IMR-90 (cell line): Measurements from ENCODE around the gene TP53BP2. TPM values are rescaled to one million over a fixed set of nuclear protein-coding genes. Genes with fewer than 3 reads are reported as not detected.

ENCODE experiments used
- ATAC-seq: fragments of 200-7000 bp; cut with Tn5 transposase; 2 replicates; pipeline ENCODE4 v1.9.1; 2020; ENCODE audit warnings: low read depth, mild to moderate bottlenecking, moderate library complexity
- BruUV-seq: library from RNA; stranded (reverse); fragments of 400-500 nt; replicated peaks from 2 replicates; lab custom pipeline; 2021; lab: Mats Ljungman, UMichigan
- CTCF ChIA-PET: fragments of 300-600 bp; formaldehyde crosslinking; extraction: SDS; loops from one replicate; lab custom pipeline; 2021; ENCODE audit warnings: antibody characterized with exemption; lab: Yijun Ruan, JAX
- POLR2A ChIA-PET: fragments of 300-600 bp; sonication (Branson Sonifier 250); formaldehyde crosslinking; loops from one replicate; lab custom pipeline; 2022; ENCODE audit warnings: antibody characterized with exemption; ENCODE audit not compliant: unreplicated experiment; lab: Charles Lee
- DNase-seq: peaks from one replicate; pipeline ENCODE4 v3.0.0; 2013
- H2AFZ ChIP-seq: replicated peaks from 2 replicates; pipeline ENCODE3; 2013; ENCODE audit warnings: low read length, mild to moderate bottlenecking; ENCODE audit not compliant: poor library complexity
- H2AK5ac ChIP-seq: 2 replicates; pipeline ENCODE4 v1.6.1; 2013; ENCODE audit warnings: low read depth, low read length, inconsistent platforms
- H2AK9ac ChIP-seq: replicated peaks from 2 replicates; pipeline ENCODE3; 2013; ENCODE audit warnings: mild to moderate bottlenecking, low read depth, low read length, moderate library complexity; ENCODE audit not compliant: poor library complexity
- H2BK120ac ChIP-seq: 2 replicates; pipeline ENCODE4 v1.6.1; 2013; ENCODE audit warnings: low read depth, low read length, inconsistent platforms
- H2BK15ac ChIP-seq: 3 replicates; pipeline ENCODE4 v1.6.1; 2013; ENCODE audit warnings: low read depth, low read length, inconsistent platforms
- H2BK20ac ChIP-seq: 2 replicates; pipeline ENCODE4 v1.6.1; 2013; ENCODE audit warnings: low read depth, mild to moderate bottlenecking, inconsistent platforms, low read length, moderate library complexity
- H2BK5ac ChIP-seq: 2 replicates; pipeline ENCODE4 v1.6.1; 2013; ENCODE audit warnings: mild to moderate bottlenecking, low read depth, low read length, inconsistent platforms; ENCODE audit not compliant: poor library complexity, severe bottlenecking
- H3K14ac ChIP-seq: replicated peaks from 2 replicates; pipeline ENCODE4 v1.6.1; 2013; ENCODE audit warnings: low read depth, low read length, inconsistent platforms
- H3K18ac ChIP-seq: 2 replicates; pipeline ENCODE4 v1.6.1; 2013; ENCODE audit warnings: low read depth, low read length, control low read depth
- H3K23ac ChIP-seq: 2 replicates; pipeline ENCODE4 v1.6.1; 2013; ENCODE audit warnings: low read depth, low read length, inconsistent platforms
- H3K27ac ChIP-seq: 2 replicates; pipeline ENCODE4 v1.5.1; 2013; ENCODE audit warnings: mild to moderate bottlenecking, control low read depth, low read length; ENCODE audit not compliant: insufficient read depth
- H3K27me3 ChIP-seq: 2 replicates; pipeline ENCODE4 v1.6.1; 2013; ENCODE audit warnings: low read length; ENCODE audit not compliant: control insufficient read depth, insufficient read depth
- H3K36me3 ChIP-seq: 2 replicates; pipeline ENCODE4 v1.6.1; 2013; ENCODE audit warnings: low read length, mixed read lengths; ENCODE audit not compliant: control insufficient read depth, insufficient read depth
- H3K4ac ChIP-seq: 2 replicates; pipeline ENCODE4 v1.6.1; 2013; ENCODE audit warnings: low read depth, low read length, inconsistent platforms
- H3K4me1 ChIP-seq: 2 replicates; pipeline ENCODE4 v1.6.1; 2013; ENCODE audit warnings: low read length, mixed read lengths; ENCODE audit not compliant: control insufficient read depth, insufficient read depth
- H3K4me2 ChIP-seq: 2 replicates; pipeline ENCODE4 v1.6.1; 2013; ENCODE audit warnings: low read depth, mild to moderate bottlenecking, control low read depth, low read length, moderate library complexity
- H3K4me3 ChIP-seq: 2 replicates; pipeline ENCODE4 v1.5.1; 2013; ENCODE audit warnings: low read depth, mild to moderate bottlenecking, control low read depth, low read length, moderate library complexity; ENCODE audit not compliant: insufficient read depth
- H3K56ac ChIP-seq: 2 replicates; pipeline ENCODE4 v1.6.1; 2013; ENCODE audit warnings: low read length, inconsistent platforms; ENCODE audit not compliant: insufficient read depth; ENCODE audit errors: extremely low read depth
- H3K79me1 ChIP-seq, 2 experiments: 2 replicates each; pipeline ENCODE4 v1.6.1; 2013; ENCODE audit warnings: low read length in 2 of 2, inconsistent platforms in 1 of 2, low read depth in 1 of 2
- H3K9ac ChIP-seq: 2 replicates; pipeline ENCODE4 v1.6.1; 2013; ENCODE audit warnings: low read depth, low read length, control low read depth
- H3K9me1 ChIP-seq: 2 replicates; pipeline ENCODE4 v1.6.1; 2013; ENCODE audit warnings: low read length, inconsistent platforms; ENCODE audit not compliant: insufficient read depth
- H3K9me3 ChIP-seq: 2 replicates; pipeline ENCODE4 v1.6.1; 2013; ENCODE audit warnings: low read length; ENCODE audit not compliant: control insufficient read depth, insufficient read depth
- H4K20me1 ChIP-seq: 2 replicates; pipeline ENCODE4 v1.6.1; 2013; ENCODE audit warnings: low read length, inconsistent platforms; ENCODE audit not compliant: insufficient read depth
- H4K5ac ChIP-seq: 2 replicates; pipeline ENCODE4 v1.6.1; 2013; ENCODE audit warnings: mild to moderate bottlenecking, low read depth, low read length, control low read depth
- H4K8ac ChIP-seq, 2 experiments: 2 replicates each; pipeline ENCODE4 v1.6.1; 2013; ENCODE audit warnings: low read depth in 2 of 2, low read length in 2 of 2, control low read depth in 1 of 2, inconsistent platforms in 1 of 2
- H4K91ac ChIP-seq: 2 replicates; pipeline ENCODE4 v1.6.1; 2013; ENCODE audit warnings: low read depth, low read length, inconsistent platforms; ENCODE audit not compliant: insufficient read depth
- CEBPB ChIP-seq: IDR thresholded peaks from 2 replicates; pipeline ENCODE4 v1.6.1; 2012; ENCODE audit warnings: low read depth, low read length, improper control_type of control experiment
- RAD21 ChIP-seq: IDR thresholded peaks from 2 replicates; pipeline ENCODE4 v1.6.1; 2012; ENCODE audit warnings: low read length, improper control_type of control experiment
- WGBS, 2 experiments: methylation state at CpG; one replicate each; pipeline versions ENCODE4 v1.1.5 to v1.1.7; 2013; ENCODE audit warnings: missing lambda C conversion rate in 2 of 2; ENCODE audit not compliant: insufficient read length in 1 of 2; ENCODE audit errors: extremely low coverage in 2 of 2; 5-methylcytosine and 5-hydroxymethylcytosine counted together
- dilution Hi-C: fragments of 300-500 bp; cut with HindIII; formaldehyde crosslinking; loops from one replicate; pipeline ENCODE4 v1.14.3; 2018; ENCODE audit warnings: low sequenced_read_pairs; ENCODE audit not compliant: unreplicated experiment
- in situ Hi-C: fragments of 300-500 bp; cut with MboI; formaldehyde crosslinking; loops from 3 replicates; pipeline ENCODE4 v1.14.3; 2019; ENCODE audit warnings: low sequenced_read_pairs, inconsistent platforms, mixed read lengths
- intact Hi-C: fragments of 100-400 bp; cut with micrococcal nuclease; formaldehyde crosslinking; loops from 2 replicates; pipeline ENCODE4 v1.10.0; 2022
- polyA plus RNA-seq, 3 experiments: library from polyadenylated mRNA; depleted of rRNA; stranded (reverse); fragments of >200 nt; gene quantifications; 2 replicates each; pipeline ENCODE4 v1.2.3, GENCODE V29; 2012; ENCODE audit warnings: low replicate concordance in 1 of 3
- total RNA-seq: library from RNA; depleted of rRNA; stranded (reverse); fragments of >200 nt; gene quantifications from 2 replicates; pipeline ENCODE4 v1.2.3, GENCODE V29; 2012

TP53BP2 gene
- total and polyA plus RNA-seq, 2 of the 4 experiments (the other 2 are of a cell fraction) = 19.9 to 35.0 TPM

- ChIA-PET POLR2A (no interaction called here), CTCF (no interaction called here)
These were observed 11.0 kb downstream of the TP53BP2 start for GRCh38 chr1:223834660-223835263.

More at GRCh38 chr1:223834660-223835263, 11.0 kb downstream of the TP53BP2 start:
- peak overlapping the region; percentile 71; the same call in 1 of the 2 replicates for H3K18ac ChIP-seq
- in situ Hi-C loops = no loop called here
- peak overlapping the region; percentile 69 for H4K91ac ChIP-seq
- H2BK20ac ChIP-seq = peak overlapping the region; percentile 79
- peaks cover 15 to 61% of the 10 kb centered on the region in 2 experiments; a peak in 3 of 4 replicates for H3K79me1 ChIP-seq
- peak overlapping the region; percentile 52; the same call in 1 of the 2 replicates for H4K5ac ChIP-seq
- BruUV-seq = no TSS peak
- H3K9ac ChIP-seq = peak overlapping the region; percentile 56; the same call in 1 of the 2 replicates
- H3K36me3 ChIP-seq = no peaks in the 10 kb centered on the region
- TF ChIP-seq CEBPB (peak; percentile 70), RAD21 (no peak)
- H3K4me1 ChIP-seq = peaks cover 31% of the 10 kb centered on the region
- peaks cover 65% of the 10 kb centered on the region for H4K20me1 ChIP-seq
- H3K14ac ChIP-seq = peak overlapping the region; percentile 90
- no peaks in the 10 kb centered on the region for H3K9me3 ChIP-seq
- no peak overlapping the region for H2AFZ ChIP-seq
- H3K56ac ChIP-seq = peak overlapping the region; percentile 58
- H3K9me1 ChIP-seq = peaks cover 22% of the 10 kb centered on the region
- peak overlapping the region; percentile 60; the same call in 1 of the 2 replicates for H2AK5ac ChIP-seq
- peak overlapping the region; percentile 89; the same call in 1 of the 2 replicates for H3K23ac ChIP-seq
- no peaks in the 10 kb centered on the region for H3K27me3 ChIP-seq
- peak overlapping the region; percentile 17; the same call in 1 of the 2 replicates for H3K4me3 ChIP-seq
- peak overlapping the region; percentile 78; the same call in 1 of the 2 replicates for H2BK120ac ChIP-seq
- H2AK9ac ChIP-seq = peak overlapping the region; percentile 68
- H3K4ac ChIP-seq = peak overlapping the region; percentile 65; the same call in 1 of the 2 replicates
- H2BK15ac ChIP-seq = peak overlapping the region; percentile 68; the same call in 2 of the 3 replicates
- intact Hi-C loops = no loop called here
- DNase-seq (peak; percentile 95), ATAC-seq (peak; percentile 55)
- dilution Hi-C loops = no loop called here
- peak overlapping the region; percentile 52; the same call in 1 of the 2 replicates for H3K27ac ChIP-seq
- peak overlapping the region; percentile 80 for H3K4me2 ChIP-seq
- 43% methylated on average over 1 of the region's 3 CpGs; no CpG with 5 or more reads in 1 of the 2 experiments for WGBS, 2 experiments
- H4K8ac ChIP-seq = peak overlapping the region in 1 of 2 experiments; percentile 80; a peak in 2 of 4 replicates
- peak overlapping the region; percentile 96 for H2BK5ac ChIP-seq
